LNCAP (cell line): ENCODE data around the gene SLC28A1.

Source experiments
- CTCF ChIP-seq: fragments of 450-650 bp; IDR thresholded peaks from 2 replicates; pipeline ENCODE4 v1.5.1; 2017; ENCODE audit warnings: mild to moderate bottlenecking

SLC28A1 gene

GRCh38 chr15:84981054-84981710, 96.7 kb downstream of the SLC28A1 start:
- TF ChIP-seq CTCF: no peak

- TF ChIP-seq CTCF: no peak
These were observed 97.3 kb downstream of the SLC28A1 start, which contains the start of gene PDE8A for GRCh38 chr15:84981711-84982300. Gene PDE8A, plus strand, starts transcription at chr15:84981856. Its CDS starts 307 bp downstream, at chr15:84982163.

GRCh38 chr15:84982301-84982920, 97.9 kb downstream of the SLC28A1 start:
- TF ChIP-seq CTCF: no peak

GRCh38 chr15:84983294-84983693, 98.8 kb downstream of the SLC28A1 start:
- TF ChIP-seq CTCF: no peak

GRCh38 chr15:84983711-84984110, 99.2 kb downstream of the SLC28A1 start:
- TF ChIP-seq CTCF: no peak

GRCh38 chr15:84985158-84985557, 100.7 kb downstream of the SLC28A1 start:
- TF ChIP-seq CTCF: no peak

- no peak for TF ChIP-seq CTCF
These were observed 103.6 kb downstream of the SLC28A1 start for GRCh38 chr15:84987949-84988624.
